GM19395 (cell line): Measurements from ENCODE around the gene PPP4R4.
A peak's percentile ranks its signal among the peaks of the same experiment; 100 is the strongest.

Experiments used
- ATAC-seq: cut with Tn5 transposase; IDR thresholded peaks from one replicate; pipeline ENCODE4 v1.9.1; 2021; ENCODE audit warnings: mild to moderate bottlenecking, moderate library complexity; ENCODE audit not compliant: unreplicated experiment

Gene PPP4R4

GRCh38 chr14:94173885-94174603 lies at the start of gene PPP4R4:
PPP4R4 (plus strand) TSS chr14:94174322; CDS start chr14:94174466, 144 bp downstream.
- ATAC-seq = peak; percentile 83

GRCh38 chr14:94124582-94125377 lies 49.3 kb upstream of the PPP4R4 start:
- no peak for ATAC-seq

GRCh38 chr14:94125659-94126418 lies 48.3 kb upstream of the PPP4R4 start:
- no peak for ATAC-seq

- ATAC-seq = no peak
These were observed 47.8 kb upstream of the PPP4R4 start for GRCh38 chr14:94126419-94126677.

- ATAC-seq = no peak
These were observed 47.3 kb upstream of the PPP4R4 start for GRCh38 chr14:94126800-94127199.

GRCh38 chr14:94127330-94127729 lies 46.8 kb upstream of the PPP4R4 start:
- ATAC-seq = no peak

GRCh38 chr14:94128216-94128839 lies 45.8 kb upstream of the PPP4R4 start:
- no peak for ATAC-seq

- peak; percentile 94 for ATAC-seq
These were observed 44.9 kb upstream of the PPP4R4 start, which contains the start of gene IFI27L2 for GRCh38 chr14:94129111-94129757. IFI27L2 (minus strand) TSS chr14:94129604; CDS start chr14:94129564, 40 bp downstream.

GRCh38 chr14:94129758-94130414 lies 44.2 kb upstream of the PPP4R4 start:
- no peak for ATAC-seq

- peak; percentile 46 for ATAC-seq
These were observed 41.7 kb upstream of the PPP4R4 start for GRCh38 chr14:94132285-94132887.

- no peak for ATAC-seq
These were observed 38.6 kb upstream of the PPP4R4 start for GRCh38 chr14:94135476-94135875.

- peak; percentile 89 for ATAC-seq
These were observed 37.4 kb upstream of the PPP4R4 start for GRCh38 chr14:94136575-94137331.

GRCh38 chr14:94138251-94138650 lies 35.9 kb upstream of the PPP4R4 start:
- ATAC-seq = no peak

GRCh38 chr14:94139006-94139405 lies 35.1 kb upstream of the PPP4R4 start:
- ATAC-seq = no peak

GRCh38 chr14:94139421-94139820 lies 34.7 kb upstream of the PPP4R4 start:
- ATAC-seq = no peak

- no peak for ATAC-seq
These were observed 31.9 kb upstream of the PPP4R4 start for GRCh38 chr14:94142247-94142646.

GRCh38 chr14:94142836-94143235 lies 31.3 kb upstream of the PPP4R4 start:
- no peak for ATAC-seq

- ATAC-seq = no peak
These were observed 30.9 kb upstream of the PPP4R4 start for GRCh38 chr14:94143239-94143638.

- ATAC-seq = no peak
These were observed 30.4 kb upstream of the PPP4R4 start for GRCh38 chr14:94143711-94144110.
